ENCODE results near the gene SVOPL. TPM values are rescaled to one million over a fixed set of nuclear protein-coding genes. Genes with fewer than 3 reads are reported as not detected.

Gene SVOPL, protein sequence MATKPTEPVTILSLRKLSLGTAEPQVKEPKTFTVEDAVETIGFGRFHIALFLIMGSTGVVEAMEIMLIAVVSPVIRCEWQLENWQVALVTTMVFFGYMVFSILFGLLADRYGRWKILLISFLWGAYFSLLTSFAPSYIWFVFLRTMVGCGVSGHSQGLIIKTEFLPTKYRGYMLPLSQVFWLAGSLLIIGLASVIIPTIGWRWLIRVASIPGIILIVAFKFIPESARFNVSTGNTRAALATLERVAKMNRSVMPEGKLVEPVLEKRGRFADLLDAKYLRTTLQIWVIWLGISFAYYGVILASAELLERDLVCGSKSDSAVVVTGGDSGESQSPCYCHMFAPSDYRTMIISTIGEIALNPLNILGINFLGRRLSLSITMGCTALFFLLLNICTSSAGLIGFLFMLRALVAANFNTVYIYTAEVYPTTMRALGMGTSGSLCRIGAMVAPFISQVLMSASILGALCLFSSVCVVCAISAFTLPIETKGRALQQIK
- total RNA-seq (2022; extraction: Qiagen RNA extraction), result not detected in 5 replicates

GRCh38 chr7:138700857-138701536 is at the start of gene SVOPL:
TSS of gene SVOPL (minus strand) at chr7:138701362. CDS start at chr7:138679045, 22,317 bp downstream.

Other genes starting within 250 kb of the SVOPL start
- gene TRIM24, start 241.1 kb downstream of the SVOPL start, total RNA-seq (2022; extraction: Qiagen RNA extraction), result 6.7 to 7.9 TPM (median 7.5 TPM) in 5 replicates
- not detected in 5 replicates for gene TMEM213, start 96.6 kb upstream of the SVOPL start, total RNA-seq (2022; extraction: Qiagen RNA extraction)
- gene ATP6V0A4, start 96.8 kb upstream of the SVOPL start, total RNA-seq (2022; extraction: Qiagen RNA extraction), result 0.13 to 0.29 TPM (median 0.21 TPM) in 5 replicates